HepG2 (cell line): Measurements from ENCODE around the gene RIPOR3. TPM values are rescaled to one million over a fixed set of nuclear protein-coding genes. Genes with fewer than 3 reads are reported as not detected.

Experiments used
- ATAC-seq: fragments of 200-7000 bp; cut with Tn5 transposase; 3 replicates; pipeline ENCODE4 v1.9.1; 2020; ENCODE audit warnings: mild to moderate bottlenecking, moderate library complexity
- BruUV-seq: library from RNA; stranded (reverse); fragments of 400-500 nt; replicated peaks from 2 replicates; lab custom pipeline; 2021; lab: Mats Ljungman, UMichigan
- CTCF ChIA-PET: fragments of 300-600 bp; formaldehyde crosslinking; extraction: SDS; loops from one replicate; lab custom pipeline; 2021; ENCODE audit warnings: low total read pairs, inconsistent platforms, low intra/inter-chr PET ratio; lab: Yijun Ruan, JAX
- POLR2A ChIA-PET: fragments of 350-600 bp; sonication (Branson Sonifier 250); formaldehyde crosslinking; loops from one replicate; lab custom pipeline; 2020; ENCODE audit warnings: antibody characterized with exemption, inconsistent platforms; lab: Yijun Ruan, JAX
- DNase-seq: peaks from one replicate; pipeline ENCODE4 v3.0.0-alpha.2; 2015; ENCODE audit warnings: low spot score
- FAIRE-seq: peaks from 3 replicates; lab custom pipeline; 2011; peaks lifted over from hg19 to GRCh38; lab: Jason Lieb, UNC
- H2AFZ ChIP-seq: one replicate; pipeline ENCODE4 v1.6.1; 2011; ENCODE audit warnings: low read length, inconsistent platforms
- H3K27ac ChIP-seq: fragments of 300-600 bp; 3 replicates; pipeline ENCODE4 v1.8.0; 2011; ENCODE audit warnings: mixed run types, mild to moderate bottlenecking, mixed read lengths, low read length, inconsistent platforms; ENCODE audit not compliant: insufficient read depth; ENCODE audit errors: extremely low read length
- H3K27me3 ChIP-seq, 2 experiments: fragments of 200-600 bp in 1 of 2; 2 replicates in 1 of 2; 3 replicates in 1 of 2; pipeline versions ENCODE4 v1.6.0 to v1.8.0; 2011; ENCODE audit warnings: low read length in 2 of 2, mild to moderate bottlenecking in 2 of 2, moderate library complexity in 2 of 2, inconsistent platforms in 1 of 2; ENCODE audit not compliant: insufficient read depth in 2 of 2, control insufficient read depth in 1 of 2
- H3K36me3 ChIP-seq, 2 experiments: fragments of 200-600 bp in 1 of 2; replicated peaks in 1 of 2; 2 replicates in 1 of 2; 3 replicates in 1 of 2; pipeline versions ENCODE4 v1.5.1 to v1.8.0; 2011; ENCODE audit warnings: low read length in 2 of 2, inconsistent platforms in 1 of 2; ENCODE audit not compliant: insufficient read depth in 2 of 2, control insufficient read depth in 1 of 2
- H3K4me1 ChIP-seq: 2 replicates; pipeline ENCODE4 v1.5.1; 2012; ENCODE audit warnings: low read length, inconsistent platforms; ENCODE audit not compliant: insufficient read depth
- H3K4me2 ChIP-seq: 2 replicates; pipeline ENCODE4 v1.6.0; 2011; ENCODE audit warnings: low read depth, low read length, inconsistent platforms
- H3K4me3 ChIP-seq, 3 experiments: fragments of 200-600 bp in 1 of 3; sonication (generic), shearing (Covaris generic) in 1 of 3; replicated peaks in 1 of 3; 2 replicates each; pipeline ENCODE4 v1.5.1; 2011 to 2016; ENCODE audit warnings: low read length in 3 of 3, inconsistent platforms in 2 of 3, low read depth in 2 of 3, mild to moderate bottlenecking in 2 of 3, control low read depth in 1 of 3, mixed read lengths in 1 of 3; ENCODE audit not compliant: insufficient read depth in 1 of 3
- H3K79me2 ChIP-seq: one replicate; pipeline ENCODE4 v1.6.1; 2011; ENCODE audit warnings: low read length, inconsistent platforms; ENCODE audit not compliant: insufficient read depth
- H3K9ac ChIP-seq: 2 replicates; pipeline ENCODE4 v1.6.0; 2011; ENCODE audit warnings: mild to moderate bottlenecking, low read depth, low read length, inconsistent platforms; ENCODE audit not compliant: insufficient read depth
- H3K9me3 ChIP-seq: 2 replicates; pipeline ENCODE4 v1.5.1; 2012; ENCODE audit warnings: mild to moderate bottlenecking, low read length
- H4K20me1 ChIP-seq: 2 replicates; pipeline ENCODE4 v1.6.0; 2011; ENCODE audit warnings: inconsistent platforms, mild to moderate bottlenecking, low read length, moderate library complexity; ENCODE audit not compliant: insufficient read depth
- EEA1 ChIP-seq: sonication (generic); formaldehyde crosslinking; IDR thresholded peaks from 2 replicates; pipeline ENCODE4 v1.5.1; 2020; ENCODE audit warnings: mild to moderate bottlenecking, missing genetic modification reagents, borderline replicate concordance
- JARID2 ChIP-seq: sonication (generic); formaldehyde crosslinking; IDR thresholded peaks from 2 replicates; pipeline ENCODE4 v1.8.1; 2023; ENCODE audit warnings: missing genetic modification reagents, inconsistent platforms; ENCODE audit not compliant: insufficient replicate concordance
- THAP11 ChIP-seq: IDR thresholded peaks from 2 replicates; pipeline ENCODE4 v1.6.1; 2016; ENCODE audit warnings: missing biosample characterization, missing genetic modification reagents
- ZNF382 ChIP-seq: sonication (generic); formaldehyde crosslinking; IDR thresholded peaks from 2 replicates; pipeline ENCODE4 v1.5.0; 2020; ENCODE audit warnings: missing genetic modification reagents, mild to moderate bottlenecking, borderline replicate concordance
- ZNF570 ChIP-seq: sonication (generic); formaldehyde crosslinking; IDR thresholded peaks from 2 replicates; pipeline ENCODE4 v1.4.0; 2020; ENCODE audit warnings: mild to moderate bottlenecking, missing genetic modification reagents, borderline replicate concordance
- WGBS: methylation state at CpG from one replicate; pipeline ENCODE4 v1.1.6; 2017; ENCODE audit warnings: low lambda C conversion rate; 5-methylcytosine and 5-hydroxymethylcytosine counted together
- in situ Hi-C: cut with HindIII; loops from 2 replicates; pipeline ENCODE4 v1.10.0; 2017; ENCODE audit warnings: low pct_unique_long_range_greater_than_20kb; ENCODE audit not compliant: extremely low pct_ligation_motif_present
- intact Hi-C: fragments of 100-400 bp; cut with micrococcal nuclease; formaldehyde crosslinking; loops from one replicate; pipeline ENCODE4 v1.10.0; 2022; ENCODE audit not compliant: unreplicated experiment
- polyA plus RNA-seq, 8 experiments: library from polyadenylated mRNA; depleted of rRNA in 3 of 8; stranded (reverse) in 7 of 8; unstranded in 1 of 8; fragments of >200 nt; fragmentation: Illumina TruSeq in 4 of 8; extraction: Trizol in 4 of 8; gene quantifications; 2 replicates each; pipeline versions ENCODE4 v1.2.1 to v1.2.3, GENCODE V29; 2011 to 2016; ENCODE audit warnings: low read depth in 4 of 8, missing spikeins in 1 of 8, mixed read lengths in 1 of 8; ENCODE audit not compliant: insufficient read depth in 1 of 8
- total RNA-seq, 5 experiments: library from RNA; depleted of rRNA; stranded (reverse); fragments of >200 nt; fragmentation: Illumina TruSeq; extraction: Trizol; gene quantifications; 2 replicates each; pipeline ENCODE4 v1.2.3, GENCODE V29; 2016; ENCODE audit warnings: low read depth in 1 of 5
- TF ChIP-seq, protein P1 (sequence below): sonication (generic); formaldehyde crosslinking; IDR thresholded peaks from 2 replicates; pipeline ENCODE4 v1.5.1; 2020; ENCODE audit warnings: missing genetic modification reagents, mild to moderate bottlenecking, borderline replicate concordance
- TF ChIP-seq, protein P2 (sequence below): sonication (generic); formaldehyde crosslinking; IDR thresholded peaks from 2 replicates; pipeline ENCODE4 v1.8.0; 2022; ENCODE audit warnings: missing genetic modification reagents, low read depth, mild to moderate bottlenecking, borderline replicate concordance

Gene RIPOR3
- total and polyA plus RNA-seq, 2 of the 13 experiments (the other 11 are each of a cell fraction or from before 2014, with no cell fraction given) = 0.18 TPM; not detected in 1

DNA sequence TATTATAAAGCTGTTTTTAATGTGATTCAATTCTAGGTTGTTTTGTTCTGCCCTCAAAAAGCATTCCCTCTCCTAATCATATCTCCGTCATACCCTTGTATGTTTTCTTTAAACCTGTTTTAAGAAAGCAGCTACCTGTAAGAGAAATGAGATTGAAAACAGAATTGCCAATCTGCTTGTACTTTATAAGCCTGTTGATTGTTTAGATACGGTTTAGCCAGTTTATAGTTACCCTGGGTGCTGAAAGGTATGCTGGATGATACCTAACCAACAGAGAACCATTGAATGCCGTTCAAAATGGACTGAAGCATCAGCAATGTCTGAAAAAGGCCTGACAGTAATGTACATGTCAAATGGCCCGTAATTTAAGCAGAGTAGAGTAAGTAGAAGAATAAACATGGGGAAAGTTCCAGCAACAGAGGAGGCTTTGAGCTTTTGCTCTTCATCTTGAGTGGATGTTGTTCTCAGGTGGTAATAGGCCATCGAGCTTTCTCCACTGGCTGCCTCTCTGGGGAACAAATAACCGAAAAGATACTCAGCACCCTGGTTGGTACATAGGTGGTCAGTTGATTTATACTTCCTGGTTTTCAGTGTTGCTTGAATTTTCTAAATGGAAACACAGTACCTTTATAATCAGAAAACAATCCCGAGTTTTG lies 153.7 kb downstream of the RIPOR3 start:
- Histone ChIP-seq H3K27me3 (no peaks in the 10 kb centered on the region), H3K4me1 (peaks cover 25% of the 10 kb centered on the region), H3K36me3 (peaks cover 0 to 3% of the 10 kb centered on the region in 2 experiments; a peak in 1 of 5 replicates), H3K4me3 (no peak overlapping the region), H3K9ac (no peak overlapping the region), H3K79me2 (peaks cover 50% of the 10 kb centered on the region), H4K20me1 (no peaks in the 10 kb centered on the region), H3K27ac (no peak overlapping the region), H2AFZ (no peak overlapping the region), H3K4me2 (no peak overlapping the region)
- ChIA-PET POLR2A (interaction anchor here (1.5 kb wide), 1 partner anchor 54 kb away, joined by 4 read pairs; no protein-coding TSS in a partner anchor), CTCF (no interaction called here)
- in situ Hi-C loops = no loop called here
- no TSS peak for BruUV-seq
- FAIRE-seq (peak; percentile 72), DNase-seq (no peak), ATAC-seq (no peak)
- intact Hi-C loops = no loop called here
- WGBS = 90% methylated on average over 7 of the region's 7 CpGs
- TF ChIP-seq ZNF382 = no peak
- TF ChIP-seq, protein P1, sequence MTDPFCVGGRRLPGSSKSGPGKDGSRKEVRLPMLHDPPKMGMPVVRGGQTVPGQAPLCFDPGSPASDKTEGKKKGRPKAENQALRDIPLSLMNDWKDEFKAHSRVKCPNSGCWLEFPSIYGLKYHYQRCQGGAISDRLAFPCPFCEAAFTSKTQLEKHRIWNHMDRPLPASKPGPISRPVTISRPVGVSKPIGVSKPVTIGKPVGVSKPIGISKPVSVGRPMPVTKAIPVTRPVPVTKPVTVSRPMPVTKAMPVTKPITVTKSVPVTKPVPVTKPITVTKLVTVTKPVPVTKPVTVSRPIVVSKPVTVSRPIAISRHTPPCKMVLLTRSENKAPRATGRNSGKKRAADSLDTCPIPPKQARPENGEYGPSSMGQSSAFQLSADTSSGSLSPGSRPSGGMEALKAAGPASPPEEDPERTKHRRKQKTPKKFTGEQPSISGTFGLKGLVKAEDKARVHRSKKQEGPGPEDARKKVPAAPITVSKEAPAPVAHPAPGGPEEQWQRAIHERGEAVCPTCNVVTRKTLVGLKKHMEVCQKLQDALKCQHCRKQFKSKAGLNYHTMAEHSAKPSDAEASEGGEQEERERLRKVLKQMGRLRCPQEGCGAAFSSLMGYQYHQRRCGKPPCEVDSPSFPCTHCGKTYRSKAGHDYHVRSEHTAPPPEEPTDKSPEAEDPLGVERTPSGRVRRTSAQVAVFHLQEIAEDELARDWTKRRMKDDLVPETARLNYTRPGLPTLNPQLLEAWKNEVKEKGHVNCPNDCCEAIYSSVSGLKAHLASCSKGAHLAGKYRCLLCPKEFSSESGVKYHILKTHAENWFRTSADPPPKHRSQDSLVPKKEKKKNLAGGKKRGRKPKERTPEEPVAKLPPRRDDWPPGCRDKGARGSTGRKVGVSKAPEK (CRISPR knock-in tag) = no peak
- TF ChIP-seq ZNF570 (CRISPR knock-in tag) = no peak
- no peak for TF ChIP-seq JARID2 (CRISPR knock-in tag)
- no peak for TF ChIP-seq THAP11 (CRISPR knock-in tag)
- TF ChIP-seq, protein P2, sequence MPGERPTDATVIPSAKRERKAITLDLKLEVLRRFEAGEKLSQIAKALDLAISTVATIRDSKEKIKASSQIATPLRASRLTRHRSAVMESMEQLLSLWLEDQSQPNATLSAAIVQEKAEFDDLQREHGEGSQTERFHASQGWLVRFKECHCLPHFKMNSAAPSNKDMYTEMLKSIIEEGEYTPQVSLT (CRISPR knock-in tag) = no peak
- TF ChIP-seq EEA1 (CRISPR knock-in tag) = no peak
- TF ChIP-seq, all 625 proteins: peak for 0
- no peaks in the 10 kb centered on the region for H3K9me3 ChIP-seq
